ENCODE measurements around the gene FBXO31. TPM values are rescaled to one million over a fixed set of nuclear protein-coding genes. Genes with fewer than 3 reads are reported as not detected.

Gene FBXO31
- total RNA-seq, 1 experiment from 2014 or later, result 53.9 TPM

- H3K27ac Mint-ChIP-seq (ENCODE audit: low read depth, unreplicated experiment), result no peak overlapping the region
- H3K27me3 Mint-ChIP-seq (ENCODE audit: insufficient read depth, unreplicated experiment), result no peaks in the 10 kb centered on the region
- ChIA-PET CTCF (interaction anchor here (0.5 to 1.3 kb wide), 4 partner anchors 27 to 763 kb away, joined by 3 read pairs; no protein-coding TSS in a partner anchor), POLR2A (interaction anchor here (0.8 to 1.3 kb wide), 2 partner anchors 42 to 557 kb away, joined by 3 read pairs; partner anchors contain the start of gene C16orf95)
- no peak for DNase-seq (ENCODE audit: unreplicated experiment)
- H3K4me1 Mint-ChIP-seq (ENCODE audit: insufficient read depth, unreplicated experiment), result no peaks in the 10 kb centered on the region
- H3K9me3 Mint-ChIP-seq (ENCODE audit: unreplicated experiment), result no peaks in the 10 kb centered on the region
- BruUV-seq (replicated peaks), result no TSS peak
- H3K36me3 Mint-ChIP-seq (ENCODE audit: insufficient read depth, unreplicated experiment), result peaks cover 65% of the 10 kb centered on the region
- intact Hi-C loops (cut with micrococcal nuclease), result no loop called here
- no peak for TF ChIP-seq CTCF (IDR thresholded peaks at IDR 0.05; ENCODE audit: unreplicated experiment)
- H3K4me3 Mint-ChIP-seq (ENCODE audit: unreplicated experiment), result no peak overlapping the region
Measured at GRCh38 chr16:87359121-87359520, 24.5 kb downstream of the FBXO31 start.

GRCh38 chr16:87358696-87359095 is 24.9 kb downstream of the FBXO31 start:
- H3K9me3 Mint-ChIP-seq (ENCODE audit: unreplicated experiment), result no peaks in the 10 kb centered on the region
- no peak for DNase-seq (ENCODE audit: unreplicated experiment)
- no peak overlapping the region for H3K27ac Mint-ChIP-seq (ENCODE audit: low read depth, unreplicated experiment)
- no peak overlapping the region for H3K4me3 Mint-ChIP-seq (ENCODE audit: unreplicated experiment)
- no peak for TF ChIP-seq CTCF (IDR thresholded peaks at IDR 0.05; ENCODE audit: unreplicated experiment)
- no peaks in the 10 kb centered on the region for H3K4me1 Mint-ChIP-seq (ENCODE audit: insufficient read depth, unreplicated experiment)
- peaks cover 67% of the 10 kb centered on the region for H3K36me3 Mint-ChIP-seq (ENCODE audit: insufficient read depth, unreplicated experiment)
- no peaks in the 10 kb centered on the region for H3K27me3 Mint-ChIP-seq (ENCODE audit: insufficient read depth, unreplicated experiment)
- POLR2A ChIA-PET, result interaction anchor here (1.3 kb wide), 1 partner anchor 41 kb away, joined by 3 read pairs; the partner anchor contains the start of gene C16orf95
- intact Hi-C loops (cut with micrococcal nuclease), result no loop called here
- CTCF ChIA-PET, result interaction anchor here (0.5 to 1.3 kb wide), 5 partner anchors 26 to 763 kb away, joined by 3 to 4 read pairs (median 3); no protein-coding TSS in a partner anchor
- no TSS peak for BruUV-seq (replicated peaks)

GRCh38 chr16:87358250-87358649 is 25.3 kb downstream of the FBXO31 start:
- H3K27me3 Mint-ChIP-seq (ENCODE audit: insufficient read depth, unreplicated experiment), result no peaks in the 10 kb centered on the region
- intact Hi-C loops (cut with micrococcal nuclease), result no loop called here
- ChIA-PET POLR2A (interaction anchor here (0.6 to 1.3 kb wide), 2 partner anchors 41 to 196 kb away, joined by 3 to 4 read pairs; partner anchors contain the start of gene C16orf95), CTCF (interaction anchor here (1.1 to 1.3 kb wide), 3 partner anchors 26 to 278 kb away, joined by 3 to 4 read pairs (median 4); no protein-coding TSS in a partner anchor)
- H3K9me3 Mint-ChIP-seq (ENCODE audit: unreplicated experiment), result no peaks in the 10 kb centered on the region
- no peak for DNase-seq (ENCODE audit: unreplicated experiment)
- TF ChIP-seq CTCF (IDR thresholded peaks at IDR 0.05; ENCODE audit: unreplicated experiment), result no peak
- no TSS peak for BruUV-seq (replicated peaks)
- peaks cover 66% of the 10 kb centered on the region for H3K36me3 Mint-ChIP-seq (ENCODE audit: insufficient read depth, unreplicated experiment)
- H3K4me3 Mint-ChIP-seq (ENCODE audit: unreplicated experiment), result no peak overlapping the region
- H3K27ac Mint-ChIP-seq (ENCODE audit: low read depth, unreplicated experiment), result no peak overlapping the region
- H3K4me1 Mint-ChIP-seq (ENCODE audit: insufficient read depth, unreplicated experiment), result no peaks in the 10 kb centered on the region

GRCh38 chr16:87356491-87356853 is 27.1 kb downstream of the FBXO31 start:
- H3K4me1 Mint-ChIP-seq (ENCODE audit: insufficient read depth, unreplicated experiment), result no peaks in the 10 kb centered on the region
- no peak for DNase-seq (ENCODE audit: unreplicated experiment)
- ChIA-PET CTCF (interaction anchor here (0.6 kb wide), 2 partner anchors 30 to 281 kb away, joined by 3 to 4 read pairs; no protein-coding TSS in a partner anchor), POLR2A (interaction anchor here (0.6 to 0.7 kb wide), 3 partner anchors 13 to 793 kb away, joined by 3 to 6 read pairs (median 3); no protein-coding TSS in a partner anchor)
- no TSS peak for BruUV-seq (replicated peaks)
- H3K27ac Mint-ChIP-seq (ENCODE audit: low read depth, unreplicated experiment), result no peak overlapping the region
- no peaks in the 10 kb centered on the region for H3K9me3 Mint-ChIP-seq (ENCODE audit: unreplicated experiment)
- intact Hi-C loops (cut with micrococcal nuclease), result no loop called here
- peaks cover 73% of the 10 kb centered on the region for H3K36me3 Mint-ChIP-seq (ENCODE audit: insufficient read depth, unreplicated experiment)
- H3K27me3 Mint-ChIP-seq (ENCODE audit: insufficient read depth, unreplicated experiment), result no peaks in the 10 kb centered on the region
- no peak for TF ChIP-seq CTCF (IDR thresholded peaks at IDR 0.05; ENCODE audit: unreplicated experiment)
- no peak overlapping the region for H3K4me3 Mint-ChIP-seq (ENCODE audit: unreplicated experiment)
